Urothelium cell line (cell line): ENCODE results near the gene ISOC1.
A peak's percentile ranks its signal among the peaks of the same experiment; 100 is the strongest.

Source experiments
- DNase-seq: peaks from one replicate; pipeline ENCODE4 v3.0.0; 2011; ENCODE audit warnings: low spot score, mixed read lengths
- FAIRE-seq: peaks from 2 replicates; lab custom pipeline; 2011; peaks lifted over from hg19 to GRCh38; lab: Jason Lieb, UNC

ISOC1 gene

DNA sequence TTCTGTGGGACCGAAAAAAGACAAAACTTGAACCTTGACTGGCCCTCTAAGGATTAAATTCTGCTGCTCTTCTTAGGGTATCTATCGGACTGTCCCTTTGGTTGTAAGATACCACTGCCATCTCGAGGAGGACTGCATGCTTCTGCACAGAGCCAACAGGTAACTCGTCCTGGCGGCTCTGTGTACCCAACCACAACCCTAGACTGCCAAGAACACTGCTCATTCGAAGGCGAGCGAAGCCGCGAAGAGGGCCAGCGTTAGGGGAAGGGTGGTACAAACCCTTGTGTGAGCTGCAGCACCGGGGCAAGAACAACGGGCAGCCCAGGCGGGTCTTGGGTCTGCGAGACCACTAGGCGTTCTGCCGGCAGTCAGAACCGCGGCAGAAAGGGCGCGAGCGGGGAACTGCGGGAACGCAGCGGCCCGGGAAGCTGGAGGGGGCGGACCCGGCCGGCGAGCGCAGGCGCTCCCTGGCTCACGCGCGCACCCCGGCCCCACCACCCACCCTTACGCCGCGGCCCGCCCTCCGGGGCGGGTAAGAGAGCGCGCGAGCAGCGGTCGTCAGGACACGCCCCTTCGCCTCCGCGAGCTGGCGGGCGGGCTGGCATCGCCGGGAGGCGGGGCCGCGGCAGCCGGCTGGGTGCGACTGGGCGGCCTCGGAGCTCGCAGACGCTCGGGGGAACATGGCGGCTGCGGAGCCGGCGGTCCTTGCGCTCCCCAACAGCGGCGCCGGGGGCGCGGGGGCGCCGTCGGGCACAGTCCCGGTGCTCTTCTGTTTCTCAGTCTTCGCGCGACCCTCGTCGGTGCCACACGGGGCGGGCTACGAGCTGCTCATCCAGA lies at the start of gene ISOC1:
TSS of gene ISOC1 (plus strand) at position 663 of the 837 bp plus-strand sequence. CDS start at position 681, 18 bp downstream.
- DNase-seq = peak; percentile 95
- no peak for FAIRE-seq

DNA sequence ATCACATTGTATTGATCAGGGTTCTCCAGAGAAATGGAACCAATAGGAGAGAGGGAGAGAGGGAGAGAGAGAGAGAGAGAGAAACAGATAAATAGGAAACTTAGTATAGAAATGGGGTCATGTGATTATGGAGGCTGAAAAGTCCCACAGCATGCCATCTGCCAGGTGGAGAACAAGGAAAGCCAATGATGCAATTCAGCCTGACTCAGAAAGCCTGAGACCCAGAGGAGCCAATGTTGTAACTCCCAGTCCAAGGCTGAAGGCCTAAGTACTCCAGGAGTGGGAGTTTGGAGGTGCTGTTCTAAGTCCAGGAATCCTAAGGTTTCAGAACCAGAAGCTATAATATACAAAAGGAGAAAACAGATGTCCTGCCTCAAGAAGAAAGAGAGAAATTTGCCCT lies 48.4 kb upstream of the ISOC1 start:
- FAIRE-seq = no peak
- no peak for DNase-seq

GRCh38 chr5:129048509-129048908 lies 46.0 kb upstream of the ISOC1 start:
- FAIRE-seq = no peak
- DNase-seq = no peak

DNA sequence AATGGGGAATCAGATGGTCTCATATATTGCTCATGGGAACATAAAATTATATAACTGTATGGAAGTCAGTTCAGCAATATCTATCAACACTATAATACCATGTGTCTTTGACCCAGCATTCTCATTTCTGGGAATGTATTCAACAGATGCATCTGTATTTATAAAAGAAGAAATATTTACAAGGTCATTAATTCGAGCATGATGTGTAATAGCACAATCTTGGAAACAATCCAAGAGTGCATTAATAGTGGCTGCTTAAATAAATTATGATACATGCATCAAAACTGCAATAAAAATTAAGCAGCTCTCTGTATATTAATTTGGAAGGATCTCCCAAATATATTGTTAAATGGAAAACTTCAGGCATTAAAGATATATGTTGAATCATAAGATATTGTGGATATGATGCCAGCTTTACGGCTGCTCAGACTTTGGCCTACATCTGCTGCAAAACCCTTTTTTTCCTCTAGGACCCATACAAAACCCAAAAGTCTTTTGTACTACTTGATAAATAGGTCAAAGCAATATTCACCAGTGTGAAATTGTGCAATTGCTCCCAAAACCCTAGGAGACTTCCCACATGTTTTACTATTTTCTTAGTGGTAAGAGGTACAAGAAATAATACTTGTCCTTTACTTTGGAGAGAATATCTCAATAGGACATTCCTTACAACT lies 45.3 kb upstream of the ISOC1 start:
- FAIRE-seq (no peak), DNase-seq (no peak)

DNA sequence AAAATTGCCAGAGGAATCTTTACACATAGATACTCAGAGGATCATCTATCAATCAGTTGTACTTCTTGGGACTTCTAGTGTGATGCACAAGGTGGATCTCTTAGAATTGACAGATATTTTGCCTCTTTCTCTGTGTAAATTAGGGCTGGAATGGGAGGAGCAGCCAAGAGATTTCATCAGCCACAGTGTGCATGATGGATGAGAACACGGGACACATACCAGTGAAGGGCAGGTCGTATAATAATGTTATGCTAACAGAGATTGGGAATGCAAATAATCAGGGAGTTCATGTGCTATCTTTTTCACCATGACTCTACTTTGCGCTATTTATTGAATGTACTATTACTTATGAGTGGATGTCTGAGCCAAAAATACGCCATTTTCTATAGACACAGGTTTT lies 43.3 kb upstream of the ISOC1 start:
- FAIRE-seq = no peak
- DNase-seq = no peak

- FAIRE-seq (no peak), DNase-seq (no peak)
Observed at GRCh38 chr5:129053438-129053837, 41.1 kb upstream of the ISOC1 start.

GRCh38 chr5:129057329-129057728 lies 37.2 kb upstream of the ISOC1 start:
- FAIRE-seq = no peak
- DNase-seq = no peak

- no peak for DNase-seq
- FAIRE-seq = no peak
Observed at GRCh38 chr5:129061849-129062248, 32.7 kb upstream of the ISOC1 start.

- DNase-seq (peak; percentile 7), FAIRE-seq (peak; percentile 87)
Observed at GRCh38 chr5:129063483-129064113, 31.0 kb upstream of the ISOC1 start.

GRCh38 chr5:129065721-129066120 lies 28.8 kb upstream of the ISOC1 start:
- FAIRE-seq (no peak), DNase-seq (no peak)

GRCh38 chr5:129067745-129068144 lies 26.8 kb upstream of the ISOC1 start:
- DNase-seq (no peak), FAIRE-seq (no peak)

GRCh38 chr5:129069292-129069691 lies 25.3 kb upstream of the ISOC1 start:
- DNase-seq = no peak
- FAIRE-seq = no peak

- no peak for DNase-seq
Observed at GRCh38 chr5:129073111-129073510, 21.4 kb upstream of the ISOC1 start.

DNA sequence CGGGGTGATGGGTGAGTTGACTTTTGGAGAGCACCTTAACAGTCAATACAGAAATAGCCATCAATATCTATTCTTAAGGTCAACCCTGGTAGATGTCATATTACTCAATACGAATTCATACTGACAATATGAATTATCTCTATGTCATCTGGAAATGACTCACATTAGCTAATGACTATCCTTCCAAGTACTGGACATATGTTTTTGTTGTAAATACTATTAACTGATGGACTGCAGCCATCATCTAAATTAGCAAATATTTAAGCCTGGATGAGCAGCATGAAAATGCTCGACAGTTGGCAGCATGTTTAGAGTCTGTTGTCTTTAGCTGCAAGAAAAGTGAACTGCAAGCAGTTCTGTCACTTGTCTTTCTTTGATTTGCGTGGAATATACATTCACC lies 19.6 kb upstream of the ISOC1 start:
- DNase-seq (no peak), FAIRE-seq (no peak)

More at GRCh38 chr5:129073111-129073510, 21.4 kb upstream of the ISOC1 start:
- FAIRE-seq = no peak

GRCh38 chr5:129077433-129078075 lies 17.0 kb upstream of the ISOC1 start:
- DNase-seq (no peak), FAIRE-seq (no peak)

GRCh38 chr5:129078247-129078646 lies 16.3 kb upstream of the ISOC1 start:
- FAIRE-seq = no peak
- DNase-seq = no peak

GRCh38 chr5:129078660-129079059 lies 15.9 kb upstream of the ISOC1 start:
- DNase-seq (no peak), FAIRE-seq (no peak)

DNA sequence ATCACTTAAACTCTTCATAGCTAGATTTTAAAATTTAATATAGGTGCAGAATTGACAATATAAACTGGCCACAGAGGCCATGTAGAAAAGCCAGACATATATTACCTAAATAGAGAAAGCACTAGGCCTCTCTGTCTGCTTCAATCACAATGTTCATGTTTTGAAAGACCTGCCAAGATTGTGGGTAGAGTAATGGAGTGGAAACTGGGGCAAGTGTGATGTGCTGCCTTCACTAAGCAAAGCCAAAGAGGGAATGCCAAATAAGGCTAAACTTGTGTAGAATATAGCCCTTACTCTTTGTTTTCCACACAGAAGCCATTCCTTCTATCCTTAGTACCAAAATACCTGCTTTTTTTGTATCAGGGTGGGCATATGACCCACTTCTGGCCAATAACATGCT lies 15.1 kb upstream of the ISOC1 start:
- DNase-seq (no peak), FAIRE-seq (no peak)

DNA sequence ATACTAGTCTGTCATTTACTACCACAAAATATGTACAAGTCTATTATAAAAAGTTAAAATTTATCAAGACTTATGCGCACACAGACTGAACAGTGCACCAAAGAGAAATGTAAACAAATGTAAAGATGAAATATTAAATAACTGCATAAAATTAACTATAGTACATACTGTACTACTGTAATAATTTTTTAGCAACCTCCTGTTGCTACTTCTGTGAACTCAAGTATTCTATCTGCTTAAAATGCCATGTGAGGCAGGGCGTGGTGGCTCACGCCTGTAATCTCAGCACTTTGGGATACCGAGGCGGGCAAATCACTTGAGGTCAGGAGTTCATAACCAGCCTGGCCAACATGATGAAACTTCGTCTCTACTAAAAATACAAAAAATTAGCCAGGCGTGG lies 13.8 kb upstream of the ISOC1 start:
- DNase-seq (no peak), FAIRE-seq (no peak)

DNA sequence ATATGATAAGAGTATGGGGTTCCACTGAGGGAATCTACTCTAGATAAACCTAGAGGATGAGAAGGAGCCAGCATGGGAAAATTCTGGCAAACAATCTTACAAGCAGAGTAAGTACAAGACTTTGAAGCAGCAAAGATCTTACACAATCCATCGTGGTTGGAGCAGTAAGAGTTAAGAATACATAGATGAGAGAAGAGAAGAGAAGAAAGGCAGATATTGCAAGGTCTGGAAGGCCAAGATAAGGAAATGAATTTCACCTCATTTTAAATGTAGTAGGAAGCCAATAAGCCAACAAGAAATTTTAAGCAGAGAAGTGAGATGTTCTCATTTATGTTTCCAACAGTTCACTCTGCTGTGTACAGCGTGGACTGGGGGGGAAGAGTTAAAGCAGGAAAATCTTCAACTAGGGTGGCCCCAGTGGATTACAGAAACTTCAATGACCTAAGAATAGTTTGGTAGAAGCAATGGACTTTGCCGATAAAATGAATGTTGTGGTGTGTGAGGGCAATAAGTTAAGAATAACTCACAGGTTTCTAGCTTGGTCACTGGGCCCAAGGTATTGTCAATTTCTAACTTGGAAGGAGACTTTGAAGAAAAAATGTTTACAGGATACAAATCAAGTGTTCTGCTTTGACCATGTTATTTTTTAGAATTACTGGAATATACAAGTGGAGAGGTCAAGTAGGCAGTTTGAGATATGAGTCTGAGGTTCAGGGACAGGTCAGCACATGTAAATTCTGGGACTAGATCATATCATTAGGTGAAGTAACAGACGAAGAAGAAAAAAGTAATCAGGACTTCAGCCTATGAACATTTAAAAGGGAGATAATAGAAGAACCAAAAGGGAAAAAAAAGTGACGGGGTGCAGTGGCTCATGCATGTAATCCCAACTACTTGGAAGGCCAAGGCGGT lies 12.1 kb upstream of the ISOC1 start:
- FAIRE-seq = no peak
- DNase-seq = no peak
